SIG-M5 (cell line): ENCODE results near the gene SLC4A2.

Source experiments
- DNase-seq: peaks from one replicate; lab custom pipeline; 2025; lab: John Stamatoyannopoulos, UW

SLC4A2 gene

DNA sequence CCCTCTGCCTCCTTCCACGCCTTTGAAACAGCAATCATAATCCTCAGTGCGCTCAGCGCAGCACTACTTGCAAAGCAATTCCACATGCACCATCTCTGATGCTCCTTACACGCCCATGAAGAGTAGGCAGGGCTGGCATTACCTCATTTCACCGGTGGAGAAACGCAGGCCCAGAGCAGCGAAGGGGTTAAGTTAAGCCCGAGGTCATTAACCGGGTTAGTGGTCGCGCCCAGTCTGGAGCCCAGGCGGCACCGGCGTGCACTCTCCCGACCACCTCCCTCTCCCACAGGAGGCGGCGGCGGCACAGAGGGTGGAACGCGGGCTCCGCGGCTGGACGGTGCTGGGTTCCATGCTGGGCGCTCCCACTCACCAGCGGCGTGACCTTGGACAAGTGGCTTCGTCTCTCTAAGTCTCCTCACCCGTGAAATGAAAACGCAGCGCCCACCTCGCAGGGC lies 20.7 kb downstream of the SLC4A2 start:
- no peak for DNase-seq

DNA sequence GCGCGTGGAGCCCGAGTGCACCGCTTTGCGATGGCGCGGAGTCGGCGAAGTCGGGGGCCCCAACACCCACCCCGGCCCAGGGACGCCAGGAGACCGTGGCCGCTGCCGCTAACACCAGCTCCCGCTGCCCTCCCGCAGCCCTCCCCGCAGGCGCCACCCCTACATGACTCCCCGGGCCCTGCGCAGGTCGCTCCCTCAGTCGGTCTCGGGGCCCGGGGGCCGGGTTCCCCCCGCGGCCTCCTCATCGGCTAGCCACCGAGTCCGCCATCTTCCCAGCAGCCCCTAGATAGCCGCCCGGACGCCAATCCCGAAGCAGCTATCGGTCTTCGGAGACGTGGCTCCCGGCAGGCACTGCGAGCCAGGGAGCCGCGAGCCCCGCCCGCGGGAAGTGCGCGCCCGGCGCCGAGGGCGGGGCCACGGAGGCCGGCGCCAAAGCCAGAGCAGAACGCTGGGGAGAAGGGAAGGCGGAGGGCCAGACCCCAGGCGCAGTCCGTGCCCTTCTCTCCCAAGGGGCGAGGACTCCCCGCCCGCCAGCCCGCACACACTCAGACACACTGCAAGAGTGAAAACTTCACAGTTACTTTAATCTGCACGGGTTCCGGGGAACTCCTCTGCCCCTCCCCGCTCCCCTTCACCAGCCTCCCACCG lies 21.3 kb downstream of the SLC4A2 start, which contains the start of gene FASTK:
TSS of gene FASTK (minus strand) at position 288 of the 648 bp plus-strand sequence. CDS start at position 245, 43 bp downstream.
- DNase-seq, result peak; percentile 13

DNA sequence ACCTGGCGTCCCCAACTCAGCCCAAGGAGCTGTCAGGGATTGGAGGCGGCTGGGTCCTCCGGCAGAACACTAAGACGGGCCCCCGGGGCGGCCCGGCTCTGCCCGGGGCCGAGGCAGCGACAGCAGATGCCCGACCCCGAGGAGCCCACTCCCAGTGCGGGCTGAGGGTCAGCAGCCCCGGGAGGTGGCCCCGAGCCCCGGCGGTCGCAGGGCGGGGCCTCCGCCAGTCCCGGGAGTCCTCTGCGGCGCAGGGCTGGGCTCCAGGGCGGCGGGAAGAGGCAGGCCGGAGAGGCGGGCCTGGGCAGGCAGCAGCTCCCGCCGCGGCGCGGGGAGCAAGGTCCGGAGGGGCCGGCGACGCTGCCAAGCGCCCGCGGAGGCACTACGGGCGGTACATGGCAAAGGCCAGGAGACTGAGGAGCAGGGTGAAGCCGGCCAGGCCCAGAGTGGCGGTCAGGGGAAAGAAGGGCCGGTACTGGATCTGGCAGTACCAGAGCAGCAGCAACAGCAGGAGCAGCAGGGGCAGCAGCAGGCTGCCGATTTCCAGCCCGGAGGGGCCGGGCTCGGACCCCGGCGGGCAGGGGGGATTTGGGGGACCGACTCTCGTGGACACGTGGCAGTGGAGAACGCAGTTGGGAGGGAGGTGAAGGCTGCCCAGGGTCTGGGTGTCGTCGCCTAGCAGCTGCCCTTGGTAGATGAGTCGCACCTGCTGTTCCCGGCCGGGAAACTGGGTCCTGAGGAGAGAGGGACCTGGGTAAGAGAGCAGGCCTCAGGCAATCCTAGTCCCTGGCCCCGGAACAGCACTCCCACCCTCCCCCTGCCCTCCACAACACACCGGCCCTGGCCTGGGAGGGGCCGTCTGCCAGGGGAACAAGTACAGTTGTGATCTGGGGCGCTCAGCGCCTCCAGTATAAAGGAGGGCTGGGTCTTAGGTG lies 22.0 kb downstream of the SLC4A2 start:
- no peak for DNase-seq

DNA sequence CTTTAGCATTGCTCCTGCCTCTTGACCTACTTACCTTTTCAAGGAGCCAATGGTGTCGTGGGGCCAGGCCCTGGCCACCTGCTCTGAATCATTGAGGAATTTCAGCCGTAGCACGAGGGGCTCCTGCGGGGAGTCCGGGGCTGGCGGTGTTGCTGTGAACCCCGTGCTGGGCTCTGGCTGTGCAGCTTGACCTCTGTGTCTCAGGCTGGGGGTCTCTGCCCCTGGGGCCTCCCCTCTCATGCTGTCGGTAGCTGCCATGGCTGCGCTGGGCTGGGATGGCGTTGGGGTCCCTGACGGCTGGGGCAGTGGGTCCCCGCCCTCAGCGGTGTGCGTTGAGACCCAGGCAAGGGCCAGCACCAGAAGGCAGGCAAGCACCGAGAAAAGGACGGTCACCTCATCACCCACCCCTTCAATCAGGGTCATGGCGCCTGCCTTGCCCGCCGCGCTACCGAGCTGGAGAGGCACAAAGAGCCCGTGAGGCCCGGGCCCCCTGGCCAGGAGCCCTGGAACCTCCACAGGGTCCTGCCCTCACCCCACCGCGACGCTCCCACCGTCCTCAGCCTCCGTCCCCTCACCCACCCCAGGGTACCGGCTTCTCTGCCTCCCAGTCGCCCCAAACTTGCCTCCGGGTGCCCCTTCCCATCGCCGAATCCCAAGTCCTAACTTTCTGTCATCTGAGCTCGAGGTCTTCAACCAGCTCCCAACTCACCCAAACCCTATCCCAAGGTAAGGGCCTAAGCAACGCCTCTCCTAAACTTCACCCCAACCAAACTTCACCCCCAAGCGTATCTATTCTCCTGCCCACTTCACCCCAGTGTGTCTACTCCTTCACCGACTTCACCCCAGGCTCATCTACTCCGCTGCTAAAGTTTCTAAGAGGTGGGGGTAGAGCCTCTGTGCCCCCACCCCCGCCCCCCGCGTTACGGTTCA lies 23.0 kb downstream of the SLC4A2 start:
- no peak for DNase-seq

DNA sequence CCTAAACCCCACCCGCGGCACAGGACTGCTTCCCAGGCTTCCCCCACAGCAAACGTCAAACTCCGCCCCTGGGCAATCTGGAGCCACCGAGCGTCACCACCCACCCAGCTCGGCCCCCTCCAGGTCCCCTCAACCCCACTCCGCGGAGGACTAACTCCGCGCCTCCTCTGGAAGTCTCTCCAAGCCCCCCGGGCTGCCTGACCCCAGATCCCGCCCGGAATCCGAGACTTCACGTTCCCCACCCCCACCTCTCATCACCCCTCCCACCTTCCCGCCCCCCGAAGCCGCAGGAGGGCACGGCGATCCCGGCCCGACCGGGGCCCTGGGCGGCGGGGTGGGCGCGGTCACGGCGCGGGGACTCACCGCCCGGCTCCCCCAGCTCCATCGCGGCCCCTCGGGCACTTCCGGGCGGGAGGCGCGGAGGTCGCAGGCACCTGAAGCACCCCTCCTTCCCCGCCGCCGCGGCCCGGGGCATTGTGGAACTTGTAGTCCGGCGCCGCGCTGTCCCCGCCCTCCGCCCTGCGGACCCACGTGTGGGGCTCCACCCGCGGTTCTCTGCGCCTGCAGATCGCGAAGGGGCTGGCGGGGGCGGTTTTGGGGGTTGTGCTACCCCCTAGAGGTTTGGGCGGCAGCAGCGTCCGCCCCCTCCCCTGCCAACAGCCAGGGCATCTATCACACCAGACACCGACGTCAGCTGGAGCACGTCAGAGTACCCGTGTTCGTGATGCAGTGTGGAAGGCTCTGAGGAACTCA lies 23.9 kb downstream of the SLC4A2 start, which contains the start of gene TMUB1:
TSS of gene TMUB1 (minus strand) at position 423 of the 753 bp plus-strand sequence. CDS start 930 bp downstream, outside the sequence.
- no peak for DNase-seq

DNA sequence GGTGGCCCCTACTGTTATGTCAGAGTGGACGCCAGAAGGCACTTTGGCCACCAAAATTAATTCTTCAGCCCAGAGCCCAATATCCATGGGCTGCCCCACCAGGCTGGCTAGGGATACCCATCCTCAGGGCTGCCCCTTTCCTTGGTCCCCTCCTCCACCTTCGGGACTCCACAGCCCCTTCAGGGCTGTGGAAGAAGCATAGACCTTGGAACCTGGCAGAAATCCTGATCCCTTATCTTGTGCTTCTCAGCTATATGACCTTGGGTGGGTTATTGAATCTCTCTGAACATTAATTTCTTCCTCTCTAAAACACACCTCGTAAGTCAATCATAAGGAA lies 24.4 kb downstream of the SLC4A2 start:
- DNase-seq, result no peak

DNA sequence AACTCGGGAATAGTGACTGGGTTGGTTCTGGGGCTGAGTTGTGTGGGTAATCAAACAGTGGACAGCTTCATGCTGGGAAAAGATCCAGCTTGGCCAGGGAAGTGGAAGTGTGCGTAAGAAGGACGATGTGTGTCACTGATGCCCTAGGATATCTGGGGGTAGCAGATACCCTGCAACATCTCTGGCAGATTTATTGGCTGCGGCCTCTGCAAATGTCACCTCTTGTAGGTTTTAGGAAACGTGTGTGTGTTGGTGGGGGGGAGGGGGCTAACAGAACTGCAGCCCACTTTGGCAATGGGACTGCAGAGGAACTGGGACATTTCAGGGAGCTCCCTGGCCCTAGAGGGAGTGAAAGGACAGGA lies 25.9 kb downstream of the SLC4A2 start:
- DNase-seq, result no peak

DNA sequence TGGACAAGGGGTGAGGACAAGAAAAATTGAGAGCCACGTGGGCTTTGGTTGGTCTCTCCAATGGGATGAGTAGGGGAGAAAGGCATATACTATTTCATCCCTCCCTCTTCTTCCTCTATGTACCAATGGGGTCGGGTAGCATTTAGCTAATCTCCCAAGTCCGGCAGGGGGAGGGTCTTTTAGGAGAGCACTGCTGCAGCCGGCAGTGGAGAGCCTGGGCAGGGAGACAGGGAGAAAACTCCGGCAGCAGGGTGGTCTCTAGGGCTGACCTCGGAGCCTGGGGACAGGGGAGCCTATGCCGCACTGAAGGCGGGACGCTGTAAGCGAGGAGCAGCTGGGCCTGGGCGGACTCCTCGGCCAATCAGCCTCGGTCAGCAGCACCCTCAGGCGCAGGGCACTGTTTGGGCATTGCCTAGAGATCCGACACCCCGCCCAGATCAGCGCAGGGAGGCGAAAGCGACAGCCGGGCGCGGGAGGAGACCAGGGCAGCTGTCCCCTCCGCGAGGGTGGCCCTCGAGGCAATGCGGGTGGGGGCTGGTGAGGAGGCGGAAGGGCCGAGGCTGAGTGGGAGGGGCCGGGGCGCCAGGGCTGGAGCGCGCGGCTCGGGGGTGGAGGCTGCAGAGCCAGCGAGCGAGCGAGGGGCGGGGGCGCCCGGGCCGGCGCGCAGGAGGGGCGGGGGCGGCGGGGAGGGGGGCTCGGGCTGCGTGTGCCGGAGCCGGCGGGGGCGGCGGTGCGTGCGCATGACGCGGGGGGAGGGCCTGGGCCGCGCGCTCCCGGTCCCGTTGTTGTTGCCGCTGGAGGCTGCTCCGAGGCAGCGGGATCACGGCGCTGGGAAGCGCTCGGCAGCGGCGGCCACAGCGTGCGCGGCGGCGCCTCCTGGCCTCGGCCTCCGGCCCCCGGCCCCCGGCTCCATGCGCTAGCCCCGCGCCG lies 26.6 kb downstream of the SLC4A2 start, which contains the start of gene AGAP3:
TSS of gene AGAP3 (plus strand) at position 785 of the 930 bp plus-strand sequence. CDS start 267 bp downstream, outside the sequence.
- DNase-seq, result no peak

DNA sequence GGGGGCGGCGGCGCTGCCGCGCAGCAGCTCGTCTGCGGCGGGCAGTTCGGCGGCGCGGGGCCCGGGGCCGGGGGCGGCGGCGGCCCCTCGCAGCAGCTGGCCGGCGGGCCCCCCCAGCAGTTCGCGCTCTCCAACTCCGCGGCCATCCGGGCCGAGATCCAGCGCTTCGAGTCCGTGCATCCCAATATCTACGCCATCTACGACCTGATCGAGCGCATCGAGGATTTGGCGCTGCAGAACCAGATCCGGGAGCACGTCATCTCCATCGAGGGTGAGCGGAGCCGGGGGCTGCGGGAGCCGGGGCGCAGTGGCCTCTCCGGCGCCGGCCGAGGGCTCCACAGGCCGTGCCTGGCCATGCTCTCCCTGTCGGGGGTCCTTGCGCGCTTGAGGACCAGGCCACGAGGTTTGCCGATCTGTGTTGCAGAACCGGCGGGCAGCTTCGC lies 27.4 kb downstream of the SLC4A2 start:
- DNase-seq, result no peak

DNA sequence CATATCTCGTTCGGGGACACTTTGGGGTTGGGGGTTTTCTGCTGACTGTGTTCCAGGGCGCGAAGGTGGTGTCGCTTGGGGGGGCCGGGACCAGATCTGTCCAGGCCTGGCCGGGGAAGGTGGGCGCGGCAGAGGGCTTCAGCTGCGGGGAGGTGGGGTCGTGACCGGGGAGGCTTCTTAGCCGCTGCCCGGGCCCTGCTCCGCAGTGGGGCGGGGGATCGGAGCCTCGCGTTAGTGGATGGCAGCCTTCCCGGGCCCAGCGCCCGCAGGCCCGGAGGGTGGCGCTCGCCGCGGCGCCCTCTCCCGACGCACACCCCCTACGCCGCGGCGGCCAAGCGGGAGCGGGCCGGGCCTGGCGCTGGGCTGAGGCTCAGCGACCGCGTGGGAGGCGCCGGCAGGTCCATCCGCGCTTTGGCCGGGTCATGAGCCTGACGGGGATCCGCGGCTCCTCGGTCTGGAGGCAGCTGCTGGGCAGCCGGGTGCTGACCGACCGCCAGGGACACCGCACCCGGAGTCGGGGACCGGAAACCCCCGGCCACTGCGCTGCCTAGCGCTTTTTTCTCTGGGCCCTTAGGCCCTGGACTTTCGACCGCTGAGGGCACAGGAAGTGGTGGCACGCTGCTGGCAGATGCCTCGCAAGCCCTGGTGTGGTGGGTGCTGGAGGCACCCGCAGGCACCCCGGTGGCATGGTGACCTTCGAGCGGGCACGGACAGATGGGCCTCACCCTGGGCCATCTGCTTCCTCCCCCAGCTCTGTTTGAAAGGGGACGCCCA lies 28.0 kb downstream of the SLC4A2 start:
- no peak for DNase-seq

DNA sequence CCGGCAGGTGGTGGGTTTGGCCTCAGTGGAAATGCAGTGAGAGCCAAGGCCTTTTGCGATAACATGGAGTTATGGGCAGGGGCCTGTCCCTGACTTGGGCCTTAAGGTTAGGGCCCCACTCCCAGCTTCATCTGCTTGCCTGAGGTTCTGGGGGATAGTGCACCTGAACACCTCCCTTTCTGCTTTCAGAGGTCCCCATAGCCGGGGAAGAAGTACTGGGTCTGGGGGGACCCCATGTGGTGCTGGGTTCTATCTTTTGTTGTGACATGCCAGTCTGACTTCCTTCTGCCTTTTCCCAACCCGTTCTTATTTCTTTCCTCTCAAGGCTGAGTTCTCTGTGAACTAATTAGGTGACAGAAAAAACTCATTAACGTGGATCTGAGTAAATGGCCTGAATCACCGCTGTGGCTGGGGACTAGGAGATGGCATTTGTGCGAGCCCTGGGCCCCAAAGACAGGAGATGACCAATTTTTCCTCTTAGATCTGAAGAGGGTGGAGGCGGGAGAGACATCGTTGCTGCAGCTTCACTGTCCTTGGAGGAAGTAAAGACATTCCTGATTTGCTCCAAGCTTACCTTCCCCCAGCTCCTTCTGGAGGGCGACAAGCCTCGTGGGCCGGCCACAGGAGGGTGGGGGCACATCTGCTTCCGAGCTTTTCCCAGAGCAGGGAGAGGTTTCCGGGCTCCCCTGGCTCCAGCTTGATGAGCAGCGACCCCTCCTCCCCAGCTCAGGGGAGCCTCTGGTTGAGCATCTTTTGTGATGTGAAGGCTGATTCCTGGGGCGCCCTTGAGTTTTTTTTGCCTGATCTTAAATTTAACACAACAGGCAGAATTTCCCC lies 28.8 kb downstream of the SLC4A2 start:
- DNase-seq, result no peak

DNA sequence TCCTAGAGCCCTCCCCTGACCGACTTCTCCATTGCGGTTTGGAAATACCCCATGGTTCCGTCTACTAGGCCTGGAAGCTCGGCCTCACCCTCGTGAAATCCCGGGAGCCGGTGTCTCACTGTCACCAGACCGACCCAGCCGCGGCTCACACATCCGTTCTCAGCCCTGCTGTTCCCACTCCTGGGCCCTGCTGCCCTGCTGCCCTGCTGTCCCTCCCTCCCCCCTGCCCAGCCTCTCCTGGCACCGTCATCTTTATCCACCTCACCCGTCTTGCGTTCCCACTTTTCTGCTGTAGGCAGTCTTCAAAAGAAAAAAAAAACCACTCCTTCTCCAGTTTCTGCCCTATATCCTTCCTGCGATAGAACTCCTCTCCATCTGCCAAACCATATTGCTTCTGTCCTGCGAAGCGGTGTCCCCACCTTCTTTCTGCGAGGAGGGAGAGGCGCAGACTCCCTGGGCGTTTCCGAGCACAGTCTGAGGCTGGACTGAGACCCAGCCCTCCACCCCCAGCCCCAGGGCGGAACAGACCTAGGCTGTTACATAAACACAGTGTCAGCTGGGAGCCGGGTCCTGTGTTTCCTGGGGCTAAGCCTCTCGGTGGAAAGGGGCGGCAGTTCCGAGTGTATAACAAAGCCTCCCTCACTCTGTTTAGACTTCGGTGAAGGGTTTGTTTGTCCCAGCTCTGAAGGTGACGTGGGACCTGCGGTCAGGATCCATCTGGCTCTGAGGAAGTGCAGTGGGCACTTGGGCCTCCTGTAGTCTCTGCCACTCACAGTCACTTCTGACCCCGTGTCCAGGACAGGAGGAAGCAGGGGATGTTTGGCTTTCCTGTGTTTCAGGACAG lies 29.7 kb downstream of the SLC4A2 start:
- DNase-seq, result no peak

DNA sequence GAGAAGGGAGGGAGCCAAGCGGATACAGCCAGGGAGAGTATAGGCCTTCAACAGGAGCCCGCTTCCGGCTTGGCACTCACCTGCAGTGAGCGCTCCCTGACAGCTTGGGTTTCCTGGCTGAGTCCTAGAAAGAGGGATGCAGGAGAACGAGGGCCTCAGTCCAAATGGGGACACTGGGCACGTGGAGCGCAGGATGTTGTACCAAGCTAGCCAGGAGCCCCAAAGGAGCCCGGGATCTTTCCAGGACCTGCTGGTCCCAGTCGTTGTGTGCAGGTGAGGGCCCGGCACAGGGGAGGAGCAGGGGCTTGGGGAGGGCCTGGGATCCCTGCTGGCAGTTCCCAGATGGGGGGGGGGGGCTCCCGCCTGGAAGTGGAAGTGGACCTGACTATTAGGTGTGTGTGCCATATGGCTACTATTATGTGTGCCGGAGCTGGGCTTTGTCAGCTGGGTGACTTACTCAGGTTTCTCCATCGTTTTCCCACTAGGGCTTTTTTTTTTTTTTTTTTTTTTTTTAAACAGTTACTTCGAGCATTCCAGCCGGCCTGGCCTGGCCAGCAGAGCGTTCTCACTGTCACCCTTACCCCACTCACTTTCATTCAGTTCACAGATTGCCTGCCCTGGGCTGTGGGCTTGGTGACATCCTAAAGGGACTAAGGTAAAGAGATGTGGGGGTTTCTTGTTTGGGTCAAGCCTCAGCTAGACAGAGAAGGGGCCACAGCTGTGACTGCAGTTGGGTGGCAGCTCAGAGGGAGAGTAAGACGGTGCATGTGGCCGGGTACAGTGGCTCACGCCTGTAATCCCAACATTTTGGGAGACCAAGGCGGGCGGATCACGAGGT lies 30.7 kb downstream of the SLC4A2 start:
- no peak for DNase-seq

DNA sequence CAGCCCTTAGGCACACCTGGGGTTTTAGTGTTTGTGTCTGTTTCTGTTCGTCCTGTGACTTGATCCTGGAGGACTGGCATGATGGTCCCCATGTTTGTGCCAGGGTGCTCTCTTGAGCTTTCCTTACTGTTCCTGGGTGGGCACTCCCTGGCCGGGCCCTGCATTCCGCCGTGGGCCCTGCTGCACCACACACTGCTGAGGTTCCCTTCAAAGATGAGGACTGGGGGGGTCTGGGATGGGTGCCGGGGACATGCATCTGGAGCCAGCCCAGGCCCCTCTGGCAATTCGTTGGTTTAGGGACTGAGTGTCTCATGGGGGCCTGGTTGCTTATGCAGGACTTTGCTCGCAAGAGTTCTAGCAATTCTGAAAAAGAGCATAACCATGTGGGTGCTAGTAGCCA lies 31.6 kb downstream of the SLC4A2 start:
- DNase-seq, result no peak

DNA sequence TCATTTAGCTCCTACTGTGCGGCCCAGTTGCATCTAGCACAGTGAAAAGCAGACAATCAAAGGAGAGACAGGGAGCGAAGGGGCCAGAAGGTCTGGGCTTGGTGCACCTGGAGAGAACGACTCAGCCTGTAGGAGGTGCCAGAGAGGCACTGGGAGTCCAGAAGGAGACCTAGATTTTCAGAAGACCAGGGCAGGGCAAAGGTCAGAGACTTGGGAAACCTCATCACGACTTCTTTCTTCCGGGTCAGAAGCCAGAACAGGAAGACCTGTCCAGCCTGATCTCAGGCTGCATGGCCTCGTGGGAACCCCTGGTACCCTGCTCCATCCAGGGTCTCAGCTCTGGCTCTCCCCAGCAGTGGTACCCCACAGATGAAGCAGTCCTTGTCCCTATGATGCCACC lies 32.0 kb downstream of the SLC4A2 start:
- no peak for DNase-seq

DNA sequence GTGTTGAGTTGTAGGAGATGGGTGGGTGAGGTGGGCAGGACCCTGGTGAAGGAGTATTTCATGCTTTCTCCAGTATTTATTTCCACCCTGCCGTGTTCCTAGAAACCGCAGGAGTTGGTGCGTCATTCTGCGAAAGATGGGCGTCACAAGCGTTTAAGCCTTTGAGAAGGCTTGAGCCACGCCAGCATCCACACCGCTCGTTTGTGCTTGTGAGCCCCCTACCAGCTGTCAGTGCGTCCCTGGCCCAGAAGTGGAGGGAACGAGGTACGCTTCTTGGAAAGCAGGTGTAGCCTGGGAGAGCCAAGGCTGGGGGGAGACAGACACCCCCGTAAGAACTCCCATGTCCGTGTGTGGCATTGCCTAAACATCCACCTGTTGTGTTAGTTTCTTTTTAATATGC lies 32.6 kb downstream of the SLC4A2 start:
- no peak for DNase-seq
